Stimulated activated memory B cell treated with anti-CD40 and anti-IgM and Interleukin-4, amounts not matched to agents 10 μg/mL and 1 μg/mL and 100 μg/mL, for 72 hours (primary cell): ENCODE measurements around the gene PSMD4.
"Not testable (repeated sequence)": the region's sequence is repeated elsewhere in the genome, so short reads cannot be mapped to it uniquely, and the experiment has no call there.

Experiments used
- ATAC-seq: fragments of 150-1000 bp; cut with Tn5 transposase; 2 replicates; pipeline ENCODE4 v1.10.0; 2021
- H3K27ac Mint-ChIP-seq: one replicate; pipeline ENCODE4 v1.8.0; 2022; ENCODE audit warnings: mild to moderate bottlenecking, mixed read lengths
- H3K27me3 Mint-ChIP-seq: one replicate; pipeline ENCODE4 v1.8.0; 2022; ENCODE audit warnings: mixed read lengths
- H3K36me3 Mint-ChIP-seq: one replicate; pipeline ENCODE4 v1.8.0; 2022; ENCODE audit warnings: mixed read lengths
- H3K4me1 Mint-ChIP-seq: one replicate; pipeline ENCODE4 v1.8.0; 2022; ENCODE audit warnings: mixed read lengths
- H3K4me3 Mint-ChIP-seq: one replicate; pipeline ENCODE4 v1.8.0; 2022; ENCODE audit warnings: mild to moderate bottlenecking, moderate library complexity, mixed read lengths
- H3K9me3 Mint-ChIP-seq: one replicate; pipeline ENCODE4 v1.8.0; 2022; ENCODE audit warnings: mixed read lengths

Gene PSMD4

DNA sequence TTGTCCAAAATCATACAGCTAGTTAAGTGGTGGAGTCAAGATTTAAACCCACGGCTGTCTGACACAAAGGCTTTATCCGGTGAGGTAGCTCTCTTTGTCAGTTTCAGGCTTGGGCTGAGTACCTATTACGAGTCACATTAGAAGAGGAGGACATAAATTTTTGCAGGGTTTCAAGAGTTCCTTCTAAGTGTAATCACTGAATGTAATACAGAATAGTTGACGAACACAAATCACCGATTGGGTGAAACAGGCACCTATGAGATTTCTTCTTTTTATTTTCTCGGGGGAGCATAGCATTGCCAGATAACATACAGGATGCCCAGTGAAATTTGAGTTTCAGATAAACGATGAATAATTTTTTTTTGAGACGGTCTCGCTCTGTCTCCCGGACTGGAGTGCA is 847 bp downstream of the PSMD4 start:
- ATAC-seq, result no peak
- Mint-ChIP-seq H3K4me1 (peaks cover 35% of the 10 kb centered on the region), H3K4me3 (peak overlapping the region; percentile 87), H3K36me3 (peaks cover 13% of the 10 kb centered on the region), H3K27me3 (no peaks in the 10 kb centered on the region), H3K9me3 (no peaks in the 10 kb centered on the region), H3K27ac (peak overlapping the region; percentile 83)

DNA sequence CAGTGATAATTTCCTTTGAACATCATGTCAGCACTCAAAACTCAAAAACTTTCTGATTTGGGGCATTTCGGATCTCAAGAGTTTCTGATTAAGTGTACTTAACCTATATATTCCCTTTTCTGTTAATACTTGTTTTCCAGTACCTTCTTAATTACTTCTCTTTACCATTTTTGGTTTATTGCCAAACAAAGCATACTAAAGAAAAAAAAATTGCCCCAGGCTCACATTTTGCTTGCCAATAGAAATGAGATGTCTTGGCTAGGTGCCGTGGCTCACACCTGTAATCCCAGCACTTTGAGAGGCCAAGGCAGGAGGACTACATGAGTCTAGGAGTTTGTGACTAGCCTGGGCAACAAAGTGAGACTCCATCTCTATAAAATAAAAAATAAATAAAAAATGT is 4.8 kb downstream of the PSMD4 start:
- no peak for ATAC-seq
- peaks cover 40% of the 10 kb centered on the region for H3K4me1 Mint-ChIP-seq
- no peak overlapping the region for H3K4me3 Mint-ChIP-seq
- H3K27me3 Mint-ChIP-seq, result no peaks in the 10 kb centered on the region
- H3K27ac Mint-ChIP-seq, result no peak overlapping the region
- no peaks in the 10 kb centered on the region for H3K9me3 Mint-ChIP-seq
- H3K36me3 Mint-ChIP-seq, result peaks cover 33% of the 10 kb centered on the region

DNA sequence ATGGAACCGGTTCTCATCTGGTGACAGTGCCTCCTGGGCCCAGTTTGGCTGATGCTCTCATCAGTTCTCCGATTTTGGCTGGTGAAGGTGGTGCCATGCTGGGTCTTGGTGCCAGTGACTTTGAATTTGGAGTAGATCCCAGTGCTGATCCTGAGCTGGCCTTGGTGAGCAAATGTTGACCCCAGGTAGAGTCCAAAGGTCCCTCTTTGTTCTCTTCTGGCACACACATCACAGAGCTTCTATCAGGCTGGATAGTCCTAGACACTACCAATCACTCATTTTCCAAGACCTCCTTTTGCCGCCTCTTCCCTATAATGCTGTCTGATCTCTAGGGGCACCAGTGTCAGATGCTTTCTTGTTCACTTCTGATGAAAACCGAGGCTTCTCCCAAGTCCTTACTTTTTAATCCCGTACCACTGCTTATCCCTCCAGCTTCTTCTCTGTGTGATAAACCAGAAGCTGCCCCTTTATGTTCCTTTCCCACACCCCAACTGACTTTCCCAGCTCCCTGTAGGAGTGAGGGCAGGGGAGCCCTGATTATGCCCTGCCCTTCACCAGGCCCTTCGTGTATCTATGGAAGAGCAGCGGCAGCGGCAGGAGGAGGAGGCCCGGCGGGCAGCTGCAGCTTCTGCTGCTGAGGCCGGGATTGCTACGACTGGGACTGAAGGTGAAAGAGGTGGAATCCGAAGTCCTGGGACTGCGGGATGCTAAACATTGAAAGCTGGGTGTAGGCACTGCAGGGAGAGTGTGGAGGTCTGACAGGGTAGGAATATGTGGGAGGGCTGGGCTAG is 11.1 kb downstream of the PSMD4 start:
- Mint-ChIP-seq H3K9me3 (no peaks in the 10 kb centered on the region), H3K4me1 (peaks cover 11% of the 10 kb centered on the region), H3K4me3 (no peak overlapping the region), H3K36me3 (peaks cover 59% of the 10 kb centered on the region), H3K27me3 (no peaks in the 10 kb centered on the region), H3K27ac (peak overlapping the region; percentile 70)
- no peak for ATAC-seq

DNA sequence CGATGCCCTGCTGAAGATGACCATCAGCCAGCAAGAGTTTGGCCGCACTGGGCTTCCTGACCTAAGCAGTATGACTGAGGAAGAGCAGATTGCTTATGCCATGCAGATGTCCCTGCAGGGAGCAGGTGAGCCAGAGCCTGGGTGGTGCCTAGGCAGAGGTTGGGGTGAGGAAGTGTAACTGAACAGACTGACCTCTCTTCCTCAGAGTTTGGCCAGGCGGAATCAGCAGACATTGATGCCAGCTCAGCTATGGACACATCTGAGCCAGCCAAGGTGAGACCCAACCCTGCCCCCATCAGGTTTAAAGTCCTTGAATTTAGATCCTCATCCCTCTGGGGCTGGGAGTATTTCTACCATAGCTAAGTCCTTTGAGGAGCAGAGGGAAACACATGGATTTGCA is 11.8 kb downstream of the PSMD4 start:
- Mint-ChIP-seq H3K36me3 (peaks cover 62% of the 10 kb centered on the region), H3K27me3 (no peaks in the 10 kb centered on the region), H3K9me3 (no peaks in the 10 kb centered on the region), H3K4me3 (no peak overlapping the region), H3K27ac (peak overlapping the region; percentile 70), H3K4me1 (peaks cover 11% of the 10 kb centered on the region)
- no peak for ATAC-seq

DNA sequence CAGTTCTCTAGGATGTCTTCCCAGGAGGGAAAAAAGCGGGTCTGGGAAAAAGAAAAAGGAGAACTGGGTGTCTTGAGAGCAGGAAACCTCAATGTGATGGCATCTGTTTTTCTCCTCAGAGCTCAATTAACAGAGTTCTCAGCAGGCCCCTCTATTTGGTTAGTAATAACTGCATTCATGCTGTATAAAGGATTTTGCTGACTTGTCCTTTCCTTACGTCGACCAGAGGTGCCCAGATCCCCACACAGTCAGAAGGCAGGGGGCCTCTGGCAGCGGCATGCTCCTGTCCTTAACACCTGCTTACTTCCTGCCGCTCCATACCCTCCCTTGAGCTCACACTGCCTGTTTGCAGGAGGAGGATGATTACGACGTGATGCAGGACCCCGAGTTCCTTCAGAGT is 12.3 kb downstream of the PSMD4 start:
- no peak for ATAC-seq
- H3K9me3 Mint-ChIP-seq, result no peaks in the 10 kb centered on the region
- H3K27ac Mint-ChIP-seq, result no peak overlapping the region
- H3K27me3 Mint-ChIP-seq, result no peaks in the 10 kb centered on the region
- H3K4me3 Mint-ChIP-seq, result no peak overlapping the region
- peaks cover 11% of the 10 kb centered on the region for H3K4me1 Mint-ChIP-seq
- peaks cover 66% of the 10 kb centered on the region for H3K36me3 Mint-ChIP-seq

DNA sequence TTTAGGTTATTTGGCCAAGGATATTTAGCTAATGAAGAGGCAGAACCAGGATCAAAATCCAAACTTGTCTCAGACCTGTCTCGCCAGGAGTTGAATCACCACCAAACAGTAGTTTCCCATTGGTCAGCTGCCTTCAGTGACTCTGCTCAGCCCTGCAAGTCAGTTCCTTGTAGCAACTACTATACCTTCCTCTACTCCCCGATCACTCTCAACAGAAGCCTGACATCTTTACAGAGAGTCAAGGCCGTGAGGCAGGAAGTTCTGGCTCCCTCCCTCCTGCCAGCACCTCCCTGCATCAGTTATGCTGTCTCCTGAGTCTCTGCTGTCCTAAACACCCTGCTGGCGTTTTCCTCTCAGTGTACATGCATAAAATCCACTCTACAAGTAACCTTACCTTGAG is 13.2 kb downstream of the PSMD4 start:
- H3K4me1 Mint-ChIP-seq, result peaks cover 11% of the 10 kb centered on the region
- no peaks in the 10 kb centered on the region for H3K27me3 Mint-ChIP-seq
- no peak for ATAC-seq
- H3K9me3 Mint-ChIP-seq, result no peaks in the 10 kb centered on the region
- no peak overlapping the region for H3K27ac Mint-ChIP-seq
- peaks cover 64% of the 10 kb centered on the region for H3K36me3 Mint-ChIP-seq
- no peak overlapping the region for H3K4me3 Mint-ChIP-seq

DNA sequence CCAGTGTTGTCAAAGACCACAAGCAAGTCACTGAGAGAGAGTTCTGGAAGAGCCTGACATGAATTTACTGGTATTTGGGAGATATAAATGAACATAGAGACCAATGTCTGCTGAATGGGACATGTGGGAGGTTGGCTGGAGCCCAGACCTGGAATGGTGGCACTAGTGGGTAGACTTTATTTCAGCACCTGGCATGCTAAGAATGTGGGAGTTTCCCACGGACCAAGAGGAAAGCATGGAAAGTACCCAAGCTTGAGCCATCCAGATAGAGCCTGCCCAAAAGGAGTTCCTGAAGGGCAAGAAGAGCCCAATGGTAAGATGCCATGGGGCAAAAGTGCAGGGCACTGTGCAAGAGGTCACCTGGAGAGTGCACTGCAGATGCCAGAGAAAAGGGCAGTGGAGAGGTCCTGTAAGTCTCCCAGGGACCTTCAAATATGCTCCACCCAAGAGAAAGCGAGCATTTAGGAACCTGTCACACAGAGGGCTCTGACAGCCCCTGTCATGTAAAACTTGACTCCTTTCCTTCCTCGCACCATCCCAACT is 19.5 kb downstream of the PSMD4 start:
- peaks cover 39% of the 10 kb centered on the region for H3K36me3 Mint-ChIP-seq
- no peak overlapping the region for H3K4me3 Mint-ChIP-seq
- H3K27me3 Mint-ChIP-seq, result no peaks in the 10 kb centered on the region
- H3K9me3 Mint-ChIP-seq, result peaks cover 3% of the 10 kb centered on the region
- no peak for ATAC-seq
- peaks cover 31% of the 10 kb centered on the region for H3K4me1 Mint-ChIP-seq
- H3K27ac Mint-ChIP-seq, result peak overlapping the region; percentile 12

DNA sequence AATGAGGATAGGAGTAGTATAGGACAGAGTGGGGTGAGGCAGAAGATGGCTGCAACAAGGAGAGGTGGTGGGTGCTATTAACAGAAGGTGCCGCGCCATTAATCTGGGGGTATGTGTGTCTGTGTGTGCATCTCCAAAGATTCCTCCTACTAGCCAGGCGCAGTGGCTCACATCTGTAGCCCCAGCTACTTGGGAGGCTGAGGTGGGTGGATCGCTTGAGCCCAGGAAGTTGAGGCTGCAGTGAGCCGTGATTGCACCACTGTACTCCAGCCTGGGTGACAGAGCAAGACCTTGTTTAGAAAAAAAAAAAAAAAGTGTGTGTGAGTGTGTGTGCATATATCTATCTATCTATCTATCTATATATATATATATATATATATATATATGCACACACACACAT is 20.8 kb downstream of the PSMD4 start:
- peaks cover 34% of the 10 kb centered on the region for H3K4me1 Mint-ChIP-seq
- H3K36me3 Mint-ChIP-seq, result peaks cover 33% of the 10 kb centered on the region
- H3K27ac Mint-ChIP-seq, H3K27me3 Mint-ChIP-seq, ATAC-seq, H3K9me3 Mint-ChIP-seq, H3K4me3 Mint-ChIP-seq: not testable (repeated sequence)

DNA sequence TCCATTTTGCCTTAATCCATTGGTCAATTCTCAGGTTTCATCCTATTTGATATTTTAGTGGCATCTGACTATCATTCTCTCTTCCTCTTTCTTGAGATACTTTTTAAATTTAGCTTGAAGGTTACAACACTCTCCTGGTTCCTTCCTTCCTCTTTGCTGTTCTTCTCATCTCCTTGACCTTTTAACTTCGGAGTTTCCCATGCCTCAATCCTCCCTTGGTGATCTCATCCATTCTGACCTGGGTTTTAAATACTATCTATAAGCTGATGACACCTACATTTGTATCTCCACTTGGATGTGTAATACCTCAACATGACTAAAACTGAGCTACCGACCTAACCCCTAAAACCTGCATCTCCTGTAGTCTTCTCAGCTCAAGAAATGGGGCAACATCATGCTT is 22.7 kb downstream of the PSMD4 start:
- Mint-ChIP-seq H3K4me3 (peak overlapping the region; percentile 24), H3K27ac (peak overlapping the region; percentile 86), H3K4me1 (peaks cover 34% of the 10 kb centered on the region), H3K36me3 (peaks cover 23% of the 10 kb centered on the region), H3K9me3 (peaks cover 3% of the 10 kb centered on the region), H3K27me3 (no peaks in the 10 kb centered on the region)
- ATAC-seq, result peak; percentile 9

DNA sequence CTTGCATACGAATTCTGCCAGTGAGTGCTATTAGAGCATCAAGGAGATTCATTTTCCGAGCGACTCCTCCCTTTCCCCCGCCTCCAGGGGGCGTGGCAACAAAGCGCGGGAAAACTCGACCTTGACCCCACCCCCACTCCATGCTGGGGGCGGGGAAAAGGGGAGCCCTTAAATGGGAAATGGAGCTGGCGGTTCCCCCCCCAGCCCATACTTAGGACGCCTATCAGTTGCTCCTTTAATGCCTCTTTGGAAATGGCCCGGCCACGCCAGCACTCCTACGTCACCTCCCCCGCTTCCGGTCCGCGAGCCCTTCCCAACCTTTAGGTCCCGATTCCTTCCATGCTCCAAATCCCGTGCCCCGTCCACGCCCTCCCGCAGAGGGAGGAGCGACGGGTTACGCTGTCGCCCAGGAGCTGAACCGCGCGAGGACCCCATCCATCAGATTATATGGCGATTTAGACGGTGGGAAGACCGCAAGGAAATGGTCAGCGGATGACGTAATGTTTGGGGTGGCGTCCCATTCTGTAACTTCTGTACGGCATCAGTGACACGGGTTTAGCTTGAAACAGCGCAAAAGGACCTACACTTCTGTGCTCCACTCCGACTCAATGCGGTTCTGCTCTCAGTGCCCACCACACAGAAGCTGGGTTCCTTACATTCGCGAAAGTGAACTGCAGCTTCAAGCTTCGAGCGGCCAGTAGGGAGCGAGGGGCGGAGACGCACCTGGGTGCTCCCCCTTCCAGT is 26.9 kb downstream of the PSMD4 start:
- ATAC-seq, result peak; percentile 67
- Mint-ChIP-seq H3K27ac (peak overlapping the region; percentile 98), H3K27me3 (no peaks in the 10 kb centered on the region), H3K4me1 (peaks cover 55% of the 10 kb centered on the region), H3K9me3 (peaks cover 3% of the 10 kb centered on the region), H3K4me3 (peak overlapping the region; percentile 99), H3K36me3 (peaks cover 16% of the 10 kb centered on the region)

DNA sequence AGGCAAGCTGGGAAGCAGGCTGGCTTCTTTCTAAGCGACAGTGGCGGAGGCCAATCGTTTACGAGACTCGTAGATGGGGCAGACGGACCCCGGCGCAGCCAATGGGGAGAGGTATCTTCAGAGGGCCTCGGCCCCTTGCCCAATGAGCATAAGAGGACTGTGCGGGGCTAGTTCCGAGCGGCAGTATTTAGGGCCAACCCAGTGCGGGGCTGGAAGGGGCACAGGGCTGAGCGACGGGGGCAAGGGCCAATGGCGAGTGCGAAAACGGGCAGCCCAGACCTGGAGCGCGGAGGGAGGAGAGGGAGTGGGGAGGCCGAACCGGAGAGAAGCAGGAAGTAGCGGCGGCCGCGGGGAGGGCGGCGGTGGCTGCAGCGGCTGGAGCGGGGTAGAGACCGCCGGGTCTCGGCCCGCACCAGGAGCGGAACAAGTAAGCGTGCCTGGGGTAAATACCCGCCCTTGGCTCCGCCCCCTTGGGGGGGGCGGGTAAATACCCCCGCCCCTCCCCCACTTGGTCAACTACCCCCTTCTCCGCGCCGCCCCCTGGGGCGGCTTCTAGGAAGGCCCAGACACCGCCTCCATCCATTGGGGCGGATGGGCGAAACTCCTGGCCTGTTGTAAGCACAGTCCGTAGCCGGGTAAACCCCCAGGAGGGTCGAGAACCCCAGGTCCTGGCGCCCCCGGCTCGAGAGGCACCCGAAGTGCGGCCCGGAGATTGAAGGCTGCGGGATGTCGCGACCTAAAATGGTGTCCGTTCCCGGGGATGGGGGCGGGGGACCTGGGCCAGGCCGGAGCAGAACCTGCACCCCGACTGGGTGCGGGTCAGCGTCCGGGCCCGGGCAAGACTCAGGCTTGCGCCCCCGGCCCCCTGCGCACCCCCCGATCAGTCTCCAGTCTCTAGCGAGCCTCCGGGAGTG is 27.7 kb downstream of the PSMD4 start, which contains the start of gene ZNF687:
Gene ZNF687, plus strand, starts transcription at position 331 of the 914 bp plus-strand sequence. CDS start 3,993 bp downstream, outside the sequence.
- no peaks in the 10 kb centered on the region for H3K9me3 Mint-ChIP-seq
- H3K36me3 Mint-ChIP-seq, result peaks cover 15% of the 10 kb centered on the region
- peak within 1 kb of the TSS; percentile 99 for H3K4me3 Mint-ChIP-seq
- H3K27me3 Mint-ChIP-seq, result no peaks in the 10 kb centered on the region
- H3K4me1 Mint-ChIP-seq, result peaks cover 47% of the 10 kb centered on the region
- H3K27ac Mint-ChIP-seq, result peak within 1 kb of the TSS; percentile 98
- ATAC-seq, result peak; percentile 95

DNA sequence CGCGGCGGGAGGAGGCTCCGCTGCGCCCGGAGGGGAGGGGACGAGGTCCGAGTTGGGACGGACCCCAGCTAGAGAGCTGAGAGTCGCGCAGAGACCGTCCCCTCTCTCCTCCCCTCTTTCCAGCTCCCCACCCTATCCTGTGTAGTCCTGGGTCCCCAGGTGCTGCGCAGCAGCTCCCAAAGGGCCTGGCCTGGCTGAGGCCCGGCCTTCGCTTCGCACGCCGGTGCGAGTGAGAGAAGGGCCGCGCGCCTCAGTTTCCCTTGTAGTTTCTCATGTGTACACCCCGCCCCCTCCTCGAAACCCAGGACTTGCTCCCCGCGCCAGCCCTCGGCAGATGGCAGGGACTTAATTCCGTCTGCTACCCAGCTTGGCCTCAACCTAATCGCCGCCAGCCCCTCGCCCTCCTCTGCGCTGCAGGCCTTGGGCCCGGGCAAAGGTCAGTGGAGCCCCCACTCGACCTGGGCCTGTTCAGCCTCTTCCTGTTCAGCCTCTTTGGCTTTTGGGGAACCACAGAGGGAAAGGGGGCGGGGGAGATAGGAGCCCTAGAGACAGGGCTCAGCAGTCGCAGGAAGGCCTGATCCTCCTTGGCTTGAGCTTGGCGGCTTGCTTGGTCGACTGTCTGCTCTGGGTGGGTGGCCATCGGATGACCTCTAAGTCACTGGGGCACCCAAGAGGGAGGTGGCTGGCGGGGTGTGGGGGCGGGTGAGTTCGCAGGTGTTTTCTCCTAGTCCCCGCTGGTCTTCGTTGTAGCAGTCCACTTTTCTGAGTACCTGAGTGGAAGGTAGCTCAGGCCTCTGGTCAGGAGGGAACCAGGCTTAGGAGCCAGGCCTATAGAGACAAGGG is 28.6 kb downstream of the PSMD4 start:
- Mint-ChIP-seq H3K36me3 (peaks cover 17% of the 10 kb centered on the region), H3K27ac (peak overlapping the region; percentile 98), H3K4me1 (peaks cover 39% of the 10 kb centered on the region), H3K27me3 (no peaks in the 10 kb centered on the region), H3K9me3 (no peaks in the 10 kb centered on the region), H3K4me3 (peak overlapping the region; percentile 99)
- ATAC-seq, result peak; percentile 0

DNA sequence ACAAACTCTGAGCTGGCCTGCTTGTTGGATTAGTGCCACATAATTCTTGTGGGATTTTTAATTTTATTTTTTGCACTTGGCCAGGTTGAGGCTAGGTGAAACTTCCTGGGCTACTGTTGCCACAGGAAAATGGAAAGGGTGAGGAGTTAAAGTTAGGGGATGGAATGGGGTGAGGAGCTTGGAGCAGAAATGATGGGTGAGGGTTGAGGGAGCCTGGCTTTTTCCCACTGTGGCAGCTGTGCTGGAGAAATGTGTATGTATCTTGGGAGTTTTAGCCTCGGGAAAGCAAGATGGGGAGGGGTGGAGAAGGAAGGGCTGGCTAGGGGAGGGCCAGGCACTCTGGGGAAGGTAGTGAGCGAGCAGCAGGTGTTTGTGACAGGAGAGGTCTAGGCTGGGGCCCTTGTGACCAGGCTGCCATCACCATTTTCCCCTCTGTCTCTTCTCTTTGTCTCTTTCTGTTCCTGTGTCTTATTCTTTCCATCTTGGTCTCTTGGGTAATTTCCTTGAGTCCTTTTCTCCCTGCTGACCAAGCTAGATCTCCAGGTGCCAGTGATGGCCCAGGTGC is 29.6 kb downstream of the PSMD4 start:
- ATAC-seq, result no peak
- peaks cover 27% of the 10 kb centered on the region for H3K36me3 Mint-ChIP-seq
- no peaks in the 10 kb centered on the region for H3K27me3 Mint-ChIP-seq
- H3K27ac Mint-ChIP-seq, result peak overlapping the region; percentile 98
- H3K9me3 Mint-ChIP-seq, result no peaks in the 10 kb centered on the region
- peaks cover 44% of the 10 kb centered on the region for H3K4me1 Mint-ChIP-seq
- H3K4me3 Mint-ChIP-seq, result peak overlapping the region; percentile 99
